H9 (cell line): ENCODE data around the gene PGM2L1. TPM values are rescaled to one million over a fixed set of nuclear protein-coding genes. Genes with fewer than 3 reads are reported as not detected.

Source experiments
- DNase-seq: peaks from one replicate; pipeline ENCODE4 v3.0.0-alpha.2; 2017
- H2AFZ ChIP-seq: one replicate; pipeline ENCODE4 v1.6.1; 2013; ENCODE audit warnings: mild to moderate bottlenecking, low read length, control low read depth, moderate library complexity
- H2AK5ac ChIP-seq: 2 replicates; pipeline ENCODE4 v1.6.1; 2013; ENCODE audit warnings: low read length, control low read depth, mixed read lengths; ENCODE audit not compliant: insufficient read length
- H2BK120ac ChIP-seq: one replicate; pipeline ENCODE4 v1.6.1; 2013; ENCODE audit warnings: low read depth, mild to moderate bottlenecking, low read length, control low read depth, inconsistent platforms; ENCODE audit not compliant: poor library complexity, severe bottlenecking
- H2BK12ac ChIP-seq: 2 replicates; pipeline ENCODE4 v1.6.1; 2013; ENCODE audit warnings: low read length, control low read depth, mixed read lengths, low read depth; ENCODE audit not compliant: insufficient read length
- H2BK15ac ChIP-seq: 2 replicates; pipeline ENCODE4 v1.6.1; 2013; ENCODE audit warnings: low read depth, low read length, control low read depth
- H2BK20ac ChIP-seq: one replicate; pipeline ENCODE4 v1.6.1; 2013; ENCODE audit warnings: low read depth, mild to moderate bottlenecking, low read length, control low read depth, inconsistent platforms; ENCODE audit not compliant: poor library complexity, severe bottlenecking
- H2BK5ac ChIP-seq: 2 replicates; pipeline ENCODE4 v1.6.1; 2013; ENCODE audit warnings: low read length, control low read depth, mixed read lengths; ENCODE audit not compliant: insufficient read length
- H3K14ac ChIP-seq: 2 replicates; pipeline ENCODE4 v1.6.1; 2013; ENCODE audit warnings: low read length, control low read depth; ENCODE audit not compliant: insufficient read depth
- H3K18ac ChIP-seq: 2 replicates; pipeline ENCODE4 v1.6.1; 2013; ENCODE audit warnings: low read depth, mild to moderate bottlenecking, mixed read lengths, low read length, control low read depth; ENCODE audit not compliant: insufficient read length
- H3K23ac ChIP-seq: 2 replicates; pipeline ENCODE4 v1.6.1; 2013; ENCODE audit warnings: low read length, control low read depth, mixed read lengths, low read depth; ENCODE audit not compliant: insufficient read length
- H3K23me2 ChIP-seq: 2 replicates; pipeline ENCODE4 v1.6.1; 2013; ENCODE audit warnings: low read depth, mild to moderate bottlenecking, mixed read lengths, low read length, control low read depth; ENCODE audit not compliant: insufficient read length, poor library complexity, severe bottlenecking
- H3K27ac ChIP-seq: 2 replicates; pipeline ENCODE4 v1.5.1; 2013; ENCODE audit warnings: low read length, control low read depth, mixed read lengths, low read depth; ENCODE audit not compliant: insufficient read length
- H3K27me3 ChIP-seq: 2 replicates; pipeline ENCODE4 v1.6.1; 2013; ENCODE audit warnings: low read length, control low read depth, inconsistent platforms; ENCODE audit not compliant: insufficient read depth
- H3K4ac ChIP-seq: 2 replicates; pipeline ENCODE4 v1.6.1; 2013; ENCODE audit warnings: low read depth, mild to moderate bottlenecking, control low read depth, inconsistent platforms, low read length, moderate library complexity
- H3K4me1 ChIP-seq: 2 replicates; pipeline ENCODE4 v1.6.1; 2013; ENCODE audit warnings: low read length, control low read depth, inconsistent platforms; ENCODE audit not compliant: insufficient read depth
- H3K4me2 ChIP-seq: 2 replicates; pipeline ENCODE4 v1.6.1; 2013; ENCODE audit warnings: low read length, control low read depth, mixed read lengths; ENCODE audit not compliant: insufficient read length, insufficient read depth
- H3K56ac ChIP-seq: 2 replicates; pipeline ENCODE4 v1.6.1; 2013; ENCODE audit warnings: low read depth, mild to moderate bottlenecking, mixed read lengths, low read length, control low read depth; ENCODE audit not compliant: insufficient read length
- H3K79me1 ChIP-seq: 2 replicates; pipeline ENCODE4 v1.6.1; 2013; ENCODE audit warnings: low read depth, mild to moderate bottlenecking, moderate library complexity, low read length, control low read depth, inconsistent platforms; ENCODE audit not compliant: insufficient read depth, poor library complexity, severe bottlenecking
- H3K79me2 ChIP-seq: 2 replicates; pipeline ENCODE4 v1.6.1; 2013; ENCODE audit warnings: low read length, control low read depth, inconsistent platforms; ENCODE audit not compliant: insufficient read depth
- H3K9ac ChIP-seq: 2 replicates; pipeline ENCODE4 v1.6.1; 2013; ENCODE audit warnings: low read length, control low read depth, mixed read lengths; ENCODE audit not compliant: insufficient read length; ENCODE audit errors: extremely low read depth
- H3K9me3 ChIP-seq: one replicate; pipeline ENCODE4 v1.6.1; 2013; ENCODE audit warnings: low read depth, low read length, inconsistent platforms; ENCODE audit not compliant: control insufficient read depth
- H3T11ph ChIP-seq: one replicate; pipeline ENCODE4 v1.6.1; 2013; ENCODE audit warnings: mild to moderate bottlenecking, low read length, control low read depth, inconsistent platforms
- H4K20me1 ChIP-seq: one replicate; pipeline ENCODE4 v1.6.1; 2013; ENCODE audit not compliant: control insufficient read depth, insufficient read length, insufficient read depth
- H4K5ac ChIP-seq: 2 replicates; pipeline ENCODE4 v1.6.1; 2013; ENCODE audit warnings: low read depth, mild to moderate bottlenecking, mixed read lengths, low read length, control low read depth; ENCODE audit not compliant: insufficient read length
- H4K8ac ChIP-seq: replicated peaks from 2 replicates; pipeline ENCODE4 v1.6.1; 2013; ENCODE audit warnings: low read length, control low read depth, mixed read lengths, low read depth; ENCODE audit not compliant: insufficient read length
- H4K91ac ChIP-seq: 2 replicates; pipeline ENCODE4 v1.6.1; 2013; ENCODE audit warnings: low read depth, mild to moderate bottlenecking, moderate library complexity, mixed read lengths, low read length, control low read depth; ENCODE audit not compliant: insufficient read length
- H3K27ac Mint-ChIP-seq, 3 experiments: 2 replicates in 2 of 3; 3 replicates in 1 of 3; pipeline ENCODE4 v1.8.0; 2020 to 2021; ENCODE audit warnings: mixed read lengths in 3 of 3, mild to moderate bottlenecking in 1 of 3, moderate library complexity in 1 of 3
- H3K27me3 Mint-ChIP-seq: 2 replicates; pipeline ENCODE4 v1.8.0; 2021; ENCODE audit warnings: low read depth, mild to moderate bottlenecking, moderate library complexity, mixed read lengths
- H3K36me3 Mint-ChIP-seq, 3 experiments: 2 replicates in 2 of 3; 3 replicates in 1 of 3; pipeline ENCODE4 v1.8.0; 2020 to 2021; ENCODE audit warnings: low read depth in 3 of 3, mixed read lengths in 3 of 3; ENCODE audit not compliant: insufficient read depth in 1 of 3
- H3K4me1 Mint-ChIP-seq, 2 experiments: 2 replicates each; pipeline ENCODE4 v1.8.0; 2020; ENCODE audit warnings: mixed read lengths in 2 of 2
- H3K4me3 Mint-ChIP-seq, 2 experiments: 2 replicates in 1 of 2; 3 replicates in 1 of 2; pipeline ENCODE4 v1.8.0; 2020 to 2021; ENCODE audit warnings: mild to moderate bottlenecking in 2 of 2, mixed read lengths in 2 of 2, moderate library complexity in 1 of 2
- H3K9me3 Mint-ChIP-seq, 2 experiments: 2 replicates in 1 of 2; 3 replicates in 1 of 2; pipeline ENCODE4 v1.8.0; 2020; ENCODE audit warnings: mild to moderate bottlenecking in 2 of 2, mixed read lengths in 2 of 2, moderate library complexity in 1 of 2
- WGBS: extraction: QIAGEN DNeasy Blood & Tissue Kit; methylation state at CpG from one replicate; pipeline ENCODE4 v1.1.7; 2013; ENCODE audit warnings: missing lambda C conversion rate, low lambda C conversion rate, mixed read lengths; ENCODE audit not compliant: insufficient read length; ENCODE audit errors: extremely low coverage; 5-methylcytosine and 5-hydroxymethylcytosine counted together
- total RNA-seq: library from RNA; stranded (reverse); gene quantifications from 2 replicates; pipeline ENCODE4 v1.2.1, GENCODE V29; 2021
- TF ChIP-seq, protein P1 (sequence below): fragments of 200-600 bp; sonication (generic); conservative IDR thresholded peaks from 3 replicates; pipeline ENCODE4 v1.8.0; 2021; ENCODE audit warnings: antibody characterized with exemption, mild to moderate bottlenecking

The PGM2L1 gene
- total RNA-seq, 1 experiment from 2014 or later, result 16.9 TPM

DNA sequence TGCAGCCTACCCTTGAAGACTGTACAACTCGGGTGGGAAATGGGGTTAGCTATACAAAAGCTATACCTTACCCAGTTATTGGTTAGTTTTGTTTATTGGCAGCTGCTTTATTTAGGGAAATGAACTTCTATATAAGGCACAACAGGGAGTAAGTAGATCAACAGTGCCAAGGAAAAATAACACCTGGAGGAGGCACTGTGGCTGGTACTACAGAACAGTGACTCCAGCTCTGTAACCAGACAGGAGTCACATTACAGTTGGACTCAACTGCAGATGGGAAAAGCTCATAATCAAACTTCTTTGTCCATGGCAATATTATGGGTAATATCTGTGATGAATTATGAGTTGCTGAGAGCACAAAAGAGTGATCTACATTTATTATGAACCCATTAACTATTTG, 100.7 kb downstream of the PGM2L1 start:
- H2AK5ac ChIP-seq, result no peak overlapping the region
- no peak overlapping the region for H3K18ac ChIP-seq
- H3K14ac ChIP-seq, result no peak overlapping the region
- H3K9ac ChIP-seq, result no peak overlapping the region
- no peak overlapping the region for H3K27ac Mint-ChIP-seq
- H3K79me1 ChIP-seq, result no peaks in the 10 kb centered on the region
- no peak overlapping the region for H2BK15ac ChIP-seq
- no peak overlapping the region for H3T11ph ChIP-seq
- no peak overlapping the region; a peak in 1 of 5 replicates for H3K4me3 Mint-ChIP-seq
- H3K36me3 Mint-ChIP-seq, result peaks cover 0 to 2% (median 0%) of the 10 kb centered on the region in 3 experiments; a peak in 2 of 7 replicates
- H3K23ac ChIP-seq, result no peak overlapping the region
- H2BK120ac ChIP-seq, result no peak overlapping the region
- H4K8ac ChIP-seq, result no peak overlapping the region
- H3K4me2 ChIP-seq, result no peak overlapping the region
- peaks cover 9% of the 10 kb centered on the region; the same call in 1 of the 2 replicates for H3K27me3 Mint-ChIP-seq
- H3K79me2 ChIP-seq, result no peaks in the 10 kb centered on the region
- H3K9me3 Mint-ChIP-seq, result peaks cover 9 to 16% of the 10 kb centered on the region in 2 experiments
- H3K4me1 ChIP-seq, result no peaks in the 10 kb centered on the region
- DNase-seq, result no peak
- H2AFZ ChIP-seq, result no peak overlapping the region
- no peak overlapping the region for H3K56ac ChIP-seq
- no peaks in the 10 kb centered on the region for H3K23me2 ChIP-seq
- H4K91ac ChIP-seq, result no peak overlapping the region
- H3K4ac ChIP-seq, result no peak overlapping the region
- no peaks in the 10 kb centered on the region for H3K27me3 ChIP-seq
- no peak overlapping the region for H3K27ac ChIP-seq
- no CpG with 5 or more reads among the region's 1 CpG for WGBS
- H3K9me3 ChIP-seq, result no peaks in the 10 kb centered on the region
- no peaks in the 10 kb centered on the region for H3K4me1 Mint-ChIP-seq
- H4K20me1 ChIP-seq, result no peaks in the 10 kb centered on the region
- H4K5ac ChIP-seq, result no peak overlapping the region
- no peak overlapping the region for H2BK5ac ChIP-seq
- H2BK20ac ChIP-seq, result no peak overlapping the region
- no peak overlapping the region for H2BK12ac ChIP-seq
- TF ChIP-seq, protein P1, sequence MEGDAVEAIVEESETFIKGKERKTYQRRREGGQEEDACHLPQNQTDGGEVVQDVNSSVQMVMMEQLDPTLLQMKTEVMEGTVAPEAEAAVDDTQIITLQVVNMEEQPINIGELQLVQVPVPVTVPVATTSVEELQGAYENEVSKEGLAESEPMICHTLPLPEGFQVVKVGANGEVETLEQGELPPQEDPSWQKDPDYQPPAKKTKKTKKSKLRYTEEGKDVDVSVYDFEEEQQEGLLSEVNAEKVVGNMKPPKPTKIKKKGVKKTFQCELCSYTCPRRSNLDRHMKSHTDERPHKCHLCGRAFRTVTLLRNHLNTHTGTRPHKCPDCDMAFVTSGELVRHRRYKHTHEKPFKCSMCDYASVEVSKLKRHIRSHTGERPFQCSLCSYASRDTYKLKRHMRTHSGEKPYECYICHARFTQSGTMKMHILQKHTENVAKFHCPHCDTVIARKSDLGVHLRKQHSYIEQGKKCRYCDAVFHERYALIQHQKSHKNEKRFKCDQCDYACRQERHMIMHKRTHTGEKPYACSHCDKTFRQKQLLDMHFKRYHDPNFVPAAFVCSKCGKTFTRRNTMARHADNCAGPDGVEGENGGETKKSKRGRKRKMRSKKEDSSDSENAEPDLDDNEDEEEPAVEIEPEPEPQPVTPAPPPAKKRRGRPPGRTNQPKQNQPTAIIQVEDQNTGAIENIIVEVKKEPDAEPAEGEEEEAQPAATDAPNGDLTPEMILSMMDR, result no peak
